Cortex of kidney (tissue), 1 donor: Measurements from ENCODE around the gene ATP2B3.

ENCODE experiments used
- DNase-seq: peaks from one replicate; lab custom pipeline; 2025; lab: John Stamatoyannopoulos, UW

The ATP2B3 gene

DNA sequence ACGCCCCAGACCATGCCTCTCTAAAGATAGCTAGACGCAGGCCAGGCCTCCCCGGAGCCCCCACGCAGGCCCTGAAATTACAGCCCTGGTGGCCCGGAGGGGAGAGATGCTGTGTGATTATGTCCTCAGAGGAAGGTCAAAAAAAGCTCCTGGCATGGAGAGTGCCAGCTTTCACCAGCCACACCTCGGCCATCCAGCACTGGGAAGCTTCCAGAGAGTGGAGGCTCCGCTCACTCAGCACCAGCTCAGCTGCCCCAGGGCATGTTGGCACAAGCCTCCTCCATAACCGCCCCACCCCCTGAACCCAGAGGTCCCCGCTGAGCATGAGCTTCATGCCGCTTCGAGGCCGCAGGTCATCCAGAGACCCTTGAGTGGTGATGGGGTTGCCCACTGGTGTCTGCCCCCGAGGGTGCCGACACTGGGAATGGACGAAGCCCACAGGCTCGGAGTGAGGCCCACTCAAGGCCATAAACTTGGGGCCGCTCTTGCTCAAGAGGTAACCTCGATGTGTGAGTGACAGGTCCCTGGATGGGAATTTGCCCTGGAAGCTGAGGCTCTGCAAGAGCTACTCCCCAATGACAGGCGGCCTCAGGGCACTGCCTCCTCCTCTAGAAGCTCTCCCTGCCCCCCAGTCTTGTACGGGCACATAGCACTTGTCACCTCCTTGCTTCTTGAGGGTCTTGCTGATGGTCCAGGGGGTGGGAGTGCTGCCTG, 27.1 kb upstream of the ATP2B3 start:
- no peak for DNase-seq

DNA sequence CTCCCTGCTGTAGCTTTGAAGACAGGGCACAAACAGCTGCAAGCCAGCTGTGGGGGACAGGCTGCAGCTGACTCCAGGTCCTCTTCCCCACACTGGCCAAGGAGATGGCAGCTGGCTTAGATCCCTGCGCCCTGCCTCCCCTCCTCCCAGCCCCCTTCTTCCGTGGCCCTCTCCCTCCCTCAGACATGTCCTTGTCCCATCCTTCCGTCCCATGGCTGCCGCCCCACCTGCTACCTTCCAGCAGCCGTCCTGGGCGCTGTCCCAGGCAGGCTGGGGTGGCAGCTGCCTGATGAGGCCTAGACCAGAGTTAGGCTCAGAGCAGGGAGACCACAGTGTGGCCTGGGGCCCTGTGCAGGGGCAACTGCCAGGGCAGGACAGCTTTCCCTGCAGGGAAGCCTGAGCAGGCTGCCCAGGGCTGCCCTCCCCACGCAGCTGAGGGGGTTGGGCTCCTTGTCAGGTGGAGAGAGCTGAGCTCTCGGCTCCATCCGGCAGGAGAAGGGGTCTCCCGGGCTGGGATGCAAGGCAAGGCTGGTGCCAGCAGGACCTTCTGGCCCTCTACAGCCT, 26.0 kb upstream of the ATP2B3 start:
- DNase-seq: no peak

DNA sequence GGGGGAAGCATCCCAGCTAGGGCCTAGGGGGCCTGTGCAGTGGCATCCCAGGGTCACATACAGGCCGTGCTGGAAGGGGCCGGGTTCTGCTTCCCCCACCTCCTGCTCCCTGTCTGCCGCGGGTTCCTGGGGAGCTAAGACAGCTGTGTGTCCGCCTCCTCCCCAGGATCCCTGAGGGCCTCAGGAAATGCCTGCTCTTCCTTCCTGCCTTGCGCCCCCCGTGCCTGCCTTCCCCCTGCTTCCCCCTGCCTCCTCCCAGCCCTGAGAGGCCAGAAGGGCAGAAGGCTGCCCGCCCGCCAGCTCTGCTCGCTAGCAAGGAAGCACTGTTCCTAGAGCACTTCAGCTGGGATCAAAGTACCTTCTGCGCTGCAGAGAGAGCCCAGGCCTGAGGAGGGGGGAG, 25.5 kb upstream of the ATP2B3 start:
- no peak for DNase-seq

DNA sequence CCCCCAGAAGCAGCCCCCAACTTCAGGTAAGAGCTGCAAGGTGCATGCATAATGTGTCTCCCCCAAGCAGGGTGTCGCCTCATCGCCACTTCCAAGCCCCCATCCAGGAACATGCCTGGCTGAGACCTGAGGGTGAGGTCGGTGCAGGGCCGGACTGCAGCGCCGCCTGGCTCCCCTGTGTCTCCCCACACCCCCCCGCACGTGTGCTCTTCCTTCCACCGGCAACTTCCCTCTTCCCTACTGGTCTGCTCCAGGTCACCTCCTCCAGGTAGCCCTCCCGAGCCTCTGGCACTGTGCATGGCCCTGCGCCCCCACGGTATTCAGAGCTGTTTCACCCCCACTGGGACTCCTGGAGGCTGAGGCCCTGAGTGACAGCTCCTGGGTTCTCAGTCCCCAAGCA, 24.9 kb upstream of the ATP2B3 start:
- no peak for DNase-seq

DNA sequence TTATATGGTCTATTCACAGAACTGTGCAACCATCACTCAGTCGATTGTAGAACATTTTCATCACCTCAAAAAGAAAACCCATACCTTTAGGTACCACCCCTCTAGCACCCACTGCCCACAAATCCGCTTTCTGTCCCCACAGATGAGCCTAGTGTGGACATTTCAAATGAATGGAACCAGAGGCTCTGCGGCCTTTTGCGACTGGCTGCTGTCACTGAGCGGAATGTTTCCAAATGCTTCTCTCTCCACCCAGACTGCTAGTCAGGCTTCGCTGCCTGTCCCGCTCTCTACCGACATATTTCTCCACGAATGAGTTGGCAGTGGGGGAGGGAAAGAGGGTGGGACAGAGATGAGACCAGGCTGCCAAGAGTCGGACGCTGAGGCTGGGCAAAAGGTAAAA, 24.4 kb upstream of the ATP2B3 start:
- DNase-seq: no peak

DNA sequence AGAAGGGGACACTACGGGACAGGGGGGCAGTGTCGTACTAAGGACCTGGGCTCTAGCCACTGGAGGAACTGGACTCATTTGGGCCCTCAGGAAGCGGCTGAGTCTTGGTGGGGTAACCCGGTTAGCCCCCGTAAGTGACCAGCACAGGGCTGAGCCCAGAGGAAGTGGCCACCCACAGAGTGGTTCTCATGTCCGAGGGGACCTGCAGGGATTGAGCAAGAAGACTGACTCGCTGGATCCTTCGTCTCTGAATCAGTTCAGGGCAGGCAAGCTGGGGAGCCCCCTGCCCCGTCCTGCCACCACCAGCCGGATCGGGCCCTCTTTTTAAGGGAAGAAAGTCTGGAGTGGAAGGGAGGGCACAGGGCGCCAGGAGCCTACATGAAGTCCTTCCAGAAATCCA, 23.4 kb upstream of the ATP2B3 start:
- DNase-seq: no peak

DNA sequence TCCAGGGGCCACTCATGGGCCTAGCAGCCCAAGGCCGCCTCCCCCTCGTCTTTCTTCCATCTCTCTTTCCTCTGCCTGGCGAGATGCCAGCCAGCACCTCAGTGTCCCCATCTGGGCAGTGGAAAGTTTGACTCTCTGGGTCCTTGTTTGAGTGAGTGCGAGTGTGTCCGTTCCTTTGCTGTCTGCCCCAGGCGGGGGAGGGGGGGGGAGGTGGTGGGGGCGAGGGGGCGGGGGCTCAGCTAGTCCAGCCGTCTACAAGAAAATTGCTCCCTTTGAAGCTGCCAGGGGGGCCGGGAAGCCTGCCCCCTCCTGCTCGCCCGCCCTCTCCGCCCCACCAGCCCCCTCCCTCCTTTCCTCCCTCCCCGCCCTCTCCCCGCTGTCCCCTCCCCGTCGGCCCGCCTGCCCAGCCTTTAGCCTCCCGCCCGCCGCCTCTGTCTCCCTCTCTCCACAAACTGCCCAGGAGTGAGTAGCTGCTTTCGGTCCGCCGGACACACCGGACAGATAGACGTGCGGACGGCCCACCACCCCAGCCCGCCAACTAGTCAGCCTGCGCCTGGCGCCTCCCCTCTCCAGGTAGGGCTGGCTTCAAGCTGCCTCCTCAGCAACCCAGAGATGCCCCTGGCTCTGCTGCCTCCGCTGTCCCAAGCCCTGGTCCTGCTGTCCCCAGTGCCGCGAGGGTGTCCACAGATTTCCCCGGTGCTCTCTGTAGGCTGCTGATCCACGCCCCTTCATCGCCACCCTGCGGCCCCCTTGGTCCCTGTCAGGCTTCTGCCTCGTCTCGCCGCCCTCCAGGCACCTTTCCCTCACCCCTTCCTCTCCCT, 22.7 kb upstream of the ATP2B3 start, which contains the start of gene BGN:
TSS of gene BGN (plus strand) at position 440 of the 821 bp plus-strand sequence. CDS start 9,652 bp downstream, outside the sequence.
- DNase-seq: no peak

DNA sequence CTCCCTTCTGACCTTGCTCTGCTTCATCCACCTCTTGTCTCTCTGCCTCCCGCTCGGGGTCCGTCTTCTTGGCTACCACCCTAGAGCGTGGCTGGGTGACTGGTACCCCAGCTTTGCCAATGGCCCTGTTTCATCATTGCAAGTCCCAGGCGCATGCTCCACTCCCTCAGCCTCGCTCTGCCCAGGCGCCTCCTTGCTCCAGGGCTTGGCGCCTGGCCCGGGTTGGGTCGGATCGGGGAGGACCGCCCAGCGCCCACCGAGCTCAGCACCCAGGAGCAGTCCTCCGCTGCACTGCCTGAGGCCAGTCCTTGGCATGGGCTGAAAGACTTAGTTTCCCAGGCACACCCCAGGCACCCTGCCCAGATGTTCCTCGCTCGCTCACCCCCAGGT, 22.1 kb upstream of the ATP2B3 start:
- DNase-seq: no peak

DNA sequence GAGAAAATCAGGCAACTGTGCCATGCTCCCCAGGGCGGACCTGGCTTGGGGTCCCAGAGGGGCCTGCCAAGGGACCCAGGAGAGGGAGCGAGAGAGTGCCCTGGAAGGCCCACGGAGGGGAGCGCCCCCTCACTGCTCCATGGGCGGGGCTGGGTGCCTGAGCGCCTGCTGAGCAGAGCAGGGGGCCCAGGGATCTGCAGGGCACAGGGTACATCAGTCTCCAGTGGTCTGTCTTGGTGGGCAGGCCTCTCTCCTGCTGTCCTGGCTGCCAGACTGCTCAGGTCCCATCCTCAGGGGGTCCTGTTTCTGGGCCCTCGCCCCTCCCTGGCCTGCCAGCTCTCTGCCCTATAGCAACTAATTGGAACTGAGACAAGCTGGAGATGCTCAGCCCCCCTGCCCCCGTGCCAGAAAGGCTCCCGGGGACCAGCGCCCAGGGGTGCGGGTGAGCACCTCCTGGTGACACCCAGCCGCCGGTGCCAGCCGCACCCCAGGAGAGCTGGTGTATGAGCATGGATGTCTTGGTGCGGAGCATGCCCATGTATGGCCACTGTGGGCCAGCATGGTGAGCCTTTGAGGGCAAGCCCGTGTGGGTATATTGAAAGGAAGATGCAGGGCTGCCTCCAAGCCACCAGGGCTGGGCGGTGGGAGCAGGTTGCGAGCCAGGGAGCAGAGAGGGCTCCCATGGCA, 21.4 kb upstream of the ATP2B3 start:
- no peak for DNase-seq

DNA sequence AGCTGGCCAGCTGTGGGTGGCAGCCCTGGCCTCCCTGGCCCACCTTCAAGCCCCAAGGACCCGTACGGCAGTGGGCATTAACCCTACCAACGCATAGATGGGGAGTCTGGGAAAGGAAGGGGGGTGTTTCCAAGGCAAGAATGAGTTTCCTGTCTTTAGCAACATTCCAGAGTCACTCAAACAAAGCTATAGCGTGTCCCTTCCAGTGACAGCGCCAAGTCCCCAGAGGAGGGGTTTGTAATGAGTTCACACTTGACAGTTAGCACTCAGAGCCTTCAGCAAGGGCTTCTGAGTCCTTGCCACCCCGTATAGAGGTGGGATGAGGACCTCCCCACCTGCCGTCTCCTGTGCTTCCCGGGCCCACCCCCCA, 20.9 kb upstream of the ATP2B3 start:
- DNase-seq: no peak

DNA sequence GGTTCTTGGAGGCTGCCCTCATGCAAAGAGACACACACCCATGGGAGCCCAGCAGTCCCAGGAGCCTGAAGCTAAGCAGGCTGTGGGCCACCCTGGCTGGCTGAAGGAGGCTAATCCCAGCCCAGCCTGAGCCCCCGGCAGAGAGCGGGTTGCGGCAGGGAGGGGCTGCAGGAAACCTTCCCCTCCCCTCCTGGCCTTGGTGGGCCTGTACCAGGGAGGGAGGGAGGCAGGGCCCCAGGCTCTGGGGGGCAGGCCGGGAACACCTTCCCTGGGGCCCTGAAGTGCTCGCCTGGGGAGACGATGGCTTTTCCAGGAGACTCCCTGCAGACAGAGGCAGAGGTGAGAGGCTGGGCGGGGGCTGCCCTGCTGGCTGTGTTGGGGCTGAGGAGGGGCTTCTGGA, 19.0 kb upstream of the ATP2B3 start:
- no peak for DNase-seq

DNA sequence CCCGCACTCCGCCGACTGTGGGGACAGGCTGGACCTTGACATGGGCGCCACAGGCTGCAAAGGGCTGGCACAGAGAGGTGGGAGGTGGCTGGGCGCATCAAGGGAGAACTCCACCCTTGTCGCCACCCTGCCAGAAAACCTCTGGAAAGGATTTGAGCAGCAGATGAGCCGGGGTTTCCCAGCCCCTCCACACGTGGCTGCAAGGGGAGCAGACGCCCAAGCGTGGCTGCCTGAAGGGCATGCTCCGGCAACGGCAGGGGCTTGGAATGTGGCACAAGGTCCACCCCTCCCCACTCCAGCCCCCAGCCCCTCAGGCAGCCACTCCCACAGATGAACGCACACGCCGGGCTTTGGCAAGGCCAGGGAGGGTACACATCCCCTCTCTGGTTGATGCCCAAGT, 18.1 kb upstream of the ATP2B3 start:
- DNase-seq: no peak

DNA sequence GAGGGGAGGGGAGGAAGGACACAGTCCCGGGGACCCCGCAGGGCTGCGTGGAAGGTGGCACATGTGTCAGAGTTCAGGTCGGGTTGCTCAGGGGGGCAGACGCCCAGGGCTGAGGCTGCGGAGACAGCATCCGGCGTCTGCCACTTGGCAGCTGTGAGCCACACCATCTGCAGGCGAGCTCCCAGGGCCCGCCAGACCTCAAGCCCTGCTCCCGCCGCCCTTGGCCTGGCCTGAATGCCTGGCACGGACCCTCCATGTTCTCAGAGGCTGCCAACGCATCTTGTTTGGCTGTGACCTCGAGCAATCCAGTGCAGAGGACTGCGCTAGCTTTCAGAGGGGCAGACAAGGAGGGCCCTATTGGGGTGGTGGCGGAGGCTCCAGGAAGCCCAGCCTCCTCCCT, 17.6 kb upstream of the ATP2B3 start:
- no peak for DNase-seq

DNA sequence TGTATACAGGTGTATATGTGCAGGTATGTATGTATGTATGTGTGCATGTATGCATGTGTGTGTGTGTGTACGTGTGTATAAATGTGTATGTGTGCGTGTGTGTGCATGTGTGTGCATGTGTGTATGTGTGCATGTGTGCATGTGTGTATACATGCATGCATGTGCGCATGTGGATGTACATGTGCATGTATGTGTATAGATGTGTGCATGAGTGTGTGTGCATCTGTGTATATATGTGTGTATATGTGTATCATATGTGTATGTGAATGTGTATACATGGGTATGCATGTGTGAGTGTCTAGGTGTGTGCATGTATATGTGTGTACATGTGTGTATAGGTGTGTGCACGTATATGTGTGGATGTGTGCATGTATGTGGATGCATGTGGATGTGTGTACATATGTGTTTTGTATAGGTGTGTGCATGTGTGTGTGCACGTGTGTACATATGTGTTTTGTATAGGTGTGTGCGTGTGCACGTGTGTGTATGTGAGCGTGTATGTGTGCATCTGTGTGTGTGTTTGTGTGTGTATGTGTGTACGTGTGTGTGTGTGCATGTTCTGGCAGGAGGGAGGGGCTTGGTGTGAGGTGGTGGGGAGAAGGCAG, 16.7 kb upstream of the ATP2B3 start:
- DNase-seq: no peak

DNA sequence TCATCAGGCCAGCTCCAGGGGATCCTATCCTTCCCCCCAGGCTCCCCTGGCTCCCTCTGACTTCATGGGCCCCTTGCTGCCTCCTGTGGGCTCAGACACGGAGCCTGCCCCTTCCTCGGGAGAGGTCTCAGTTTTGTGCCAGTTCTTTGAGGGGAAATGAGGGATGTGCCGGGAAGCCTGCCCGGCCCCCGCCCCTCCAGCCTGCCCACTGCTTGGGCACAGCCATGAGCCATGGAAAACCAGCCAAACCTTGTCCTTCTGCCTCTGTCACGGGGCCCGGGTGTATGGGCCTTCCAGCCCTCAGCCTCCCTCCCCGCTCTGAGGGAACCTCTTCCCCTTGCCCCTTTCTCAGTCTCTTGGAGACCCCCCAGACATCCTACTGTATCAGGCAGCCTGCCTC, 15.9 kb upstream of the ATP2B3 start:
- DNase-seq: no peak

DNA sequence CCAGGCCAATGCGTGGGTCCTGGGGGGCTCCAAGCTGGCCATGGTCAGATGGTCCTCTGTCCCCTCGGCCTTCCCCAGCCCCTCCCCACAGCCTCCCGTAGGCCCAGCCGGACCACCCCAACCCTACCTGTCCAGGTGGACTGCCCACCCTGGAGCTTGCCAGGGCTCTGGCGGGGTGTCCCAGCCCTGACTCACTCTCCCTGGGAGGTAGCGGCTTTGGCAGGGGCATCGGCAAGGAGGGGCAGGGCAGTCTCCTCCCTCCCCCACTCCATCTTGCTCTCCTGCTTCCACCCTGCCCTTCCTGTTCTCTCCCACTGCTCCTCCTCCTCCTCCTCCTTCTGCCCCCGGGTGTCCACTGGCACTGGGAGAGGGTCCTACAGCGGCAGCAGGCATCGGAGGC, 15.3 kb upstream of the ATP2B3 start:
- DNase-seq: no peak

DNA sequence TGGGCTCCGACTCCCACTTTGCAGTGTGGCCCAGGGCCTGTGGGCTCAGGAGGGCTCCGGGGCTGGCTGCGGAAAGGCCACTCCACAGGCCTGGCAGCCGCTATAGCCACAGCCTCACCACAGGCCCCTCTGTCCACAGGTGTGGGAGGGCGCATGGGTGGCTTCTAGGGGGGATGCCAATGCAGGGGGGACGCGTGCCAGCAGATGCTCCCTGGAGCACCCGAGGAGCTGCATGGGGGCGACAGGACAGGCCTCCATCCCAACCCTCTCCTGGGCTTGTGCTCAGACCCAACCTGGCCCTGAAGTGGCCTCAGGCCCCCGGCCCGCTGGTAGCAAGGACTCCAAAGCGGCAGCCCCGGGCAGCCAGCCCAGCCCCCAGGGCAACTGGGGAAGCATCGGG, 14.6 kb upstream of the ATP2B3 start:
- DNase-seq: no peak

DNA sequence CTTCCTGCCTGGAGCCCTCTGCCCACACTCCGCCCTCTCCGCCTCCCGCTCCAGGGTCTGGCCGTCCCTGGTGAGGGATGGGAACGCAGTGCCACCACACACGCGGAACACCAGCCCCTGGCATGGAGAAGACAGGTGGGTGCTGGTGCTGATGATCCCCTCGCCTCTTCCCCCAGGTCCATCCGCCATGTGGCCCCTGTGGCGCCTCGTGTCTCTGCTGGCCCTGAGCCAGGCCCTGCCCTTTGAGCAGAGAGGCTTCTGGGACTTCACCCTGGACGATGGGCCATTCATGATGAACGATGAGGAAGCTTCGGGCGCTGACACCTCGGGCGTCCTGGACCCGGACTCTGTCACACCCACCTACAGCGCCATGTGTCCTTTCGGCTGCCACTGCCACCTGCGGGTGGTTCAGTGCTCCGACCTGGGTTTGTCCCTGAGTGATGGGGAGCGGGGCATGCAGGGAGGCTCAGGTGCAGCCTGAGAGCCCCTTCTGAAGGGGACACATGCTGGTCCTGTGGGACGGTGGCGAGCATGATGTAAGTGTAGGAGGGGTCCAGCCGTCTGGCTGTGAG, 12.9 kb upstream of the ATP2B3 start:
- no peak for DNase-seq

DNA sequence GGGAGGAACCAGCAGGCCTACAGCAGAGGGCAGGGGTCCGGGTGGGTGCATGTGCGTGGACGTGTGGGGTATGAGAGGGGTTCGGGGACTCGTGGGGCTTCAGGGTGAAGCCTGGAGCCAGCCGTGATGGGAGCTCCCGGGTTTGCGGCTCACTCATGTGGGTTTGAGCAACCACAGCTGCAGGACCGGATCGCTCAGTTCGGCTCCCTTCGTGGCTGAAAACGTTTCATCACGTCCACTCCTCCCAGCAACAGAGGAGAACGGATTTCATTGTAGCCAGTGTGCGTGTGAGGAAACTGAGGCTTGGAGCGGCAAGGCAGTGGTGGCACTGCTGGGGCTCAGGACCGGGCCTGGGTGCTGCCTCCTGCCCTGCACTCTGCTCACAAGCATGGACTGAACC, 12.1 kb upstream of the ATP2B3 start:
- no peak for DNase-seq

DNA sequence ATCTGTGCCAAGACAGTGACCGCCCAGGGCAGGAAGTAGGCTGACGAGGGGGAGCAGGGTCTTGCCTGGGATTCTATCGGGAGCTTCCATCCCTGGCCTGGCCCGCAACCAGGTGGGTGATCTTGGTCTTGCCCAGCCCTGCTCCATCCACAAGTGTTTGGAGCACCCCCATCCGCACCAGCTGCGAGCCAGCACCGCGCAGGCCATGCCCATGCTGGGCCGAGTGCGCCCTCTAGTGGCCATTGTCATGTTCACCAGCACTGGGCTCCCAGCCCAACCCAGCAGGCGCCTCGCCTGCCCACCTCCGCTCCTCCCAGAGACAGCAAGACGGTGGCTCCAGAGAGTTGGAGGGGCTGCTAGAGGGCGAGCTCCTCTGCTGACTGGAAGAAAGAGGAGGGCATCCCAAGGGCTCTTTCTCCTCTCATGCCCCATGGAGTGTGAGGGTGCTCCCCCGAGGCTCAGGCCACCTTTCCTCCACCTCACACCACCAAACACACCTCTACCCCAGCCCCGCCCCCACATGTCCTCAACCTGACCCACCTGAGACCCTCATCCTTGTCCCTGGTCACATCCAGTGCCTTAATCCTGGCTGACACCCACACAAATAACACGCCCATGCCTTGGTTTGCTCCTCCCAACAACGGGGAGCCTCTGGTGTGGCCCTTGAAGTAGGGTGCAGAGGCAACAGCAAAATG, 9.8 kb upstream of the ATP2B3 start:
- DNase-seq: no peak

DNA sequence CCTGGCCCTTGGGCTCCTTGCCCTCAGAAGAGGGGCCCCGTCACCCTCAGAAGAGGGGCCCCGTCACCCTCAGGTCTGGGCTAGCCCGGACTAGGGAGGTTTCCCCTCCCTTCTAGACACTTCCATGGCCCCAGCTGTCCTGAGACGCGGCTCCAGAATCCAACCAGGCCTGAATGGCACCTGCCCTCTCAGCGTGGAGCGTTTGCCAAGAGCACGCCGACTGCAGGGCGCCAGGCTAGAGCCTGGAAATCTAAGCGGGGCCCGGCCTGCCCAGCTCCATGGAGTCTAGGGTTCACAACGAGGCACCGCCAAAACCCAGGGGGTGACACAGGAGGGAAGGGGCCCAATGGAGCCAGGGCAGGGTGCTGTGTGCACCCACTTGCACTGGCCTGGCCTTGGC, 7.8 kb upstream of the ATP2B3 start:
- no peak for DNase-seq
